Hippocampal formation (tissue), 2 donors: ENCODE data around the gene ANKS4B.

Experiments
- DNase-seq, 2 donors: peaks; one replicate each; lab custom pipeline; 2025; lab: John Stamatoyannopoulos, UW

Gene ANKS4B

DNA sequence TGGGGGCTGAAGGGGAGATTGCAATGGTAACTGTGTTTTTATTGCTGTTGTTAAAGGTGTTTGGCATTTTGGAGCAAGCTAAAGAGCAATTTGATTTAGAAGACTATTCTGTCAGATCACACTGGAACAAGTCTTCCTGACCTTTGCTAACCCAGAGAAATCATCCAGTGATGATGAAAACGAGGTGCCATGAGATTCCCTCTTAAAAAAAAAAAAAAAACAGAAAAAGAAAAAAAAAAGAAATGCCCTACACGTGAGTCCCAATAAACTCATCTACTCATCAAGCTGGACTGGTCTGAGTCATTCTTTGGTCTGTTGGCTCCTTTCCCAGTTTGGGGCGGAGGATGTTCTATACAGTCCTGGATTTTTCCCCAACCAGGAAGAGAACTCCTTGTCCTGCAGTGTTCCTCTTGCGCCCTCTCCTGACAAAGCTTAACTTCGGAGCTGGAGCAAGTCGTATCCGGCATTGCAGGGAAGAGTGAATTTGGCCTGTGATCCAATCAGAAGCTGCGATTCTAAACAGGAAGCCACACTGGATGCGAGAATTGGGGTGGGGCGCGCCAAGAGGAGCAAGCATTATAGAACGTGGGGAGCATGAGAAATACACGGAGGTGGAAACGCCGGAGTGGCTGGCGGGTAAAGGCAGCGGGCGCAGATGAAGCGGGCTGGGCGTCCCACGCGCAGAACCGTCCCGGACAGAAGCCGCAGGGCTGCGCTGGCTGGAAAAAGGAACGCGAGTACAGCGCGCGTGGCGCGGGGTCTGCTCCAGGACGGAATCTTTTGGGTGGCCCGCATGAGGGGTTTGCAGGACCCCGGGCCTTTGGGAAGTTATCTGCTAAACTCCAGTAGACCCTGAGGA, 67.0 kb downstream of the ANKS4B start:
- DNase-seq, result peak; percentile 85 to 92

- no peak for DNase-seq
These were observed 67.8 kb downstream of the ANKS4B start for GRCh38 chr16:21301168-21301894.

- DNase-seq, result no peak
These were observed 68.4 kb downstream of the ANKS4B start for GRCh38 chr16:21301895-21302291.

GRCh38 chr16:21302454-21302853, 69.0 kb downstream of the ANKS4B start:
- no peak for DNase-seq

DNA sequence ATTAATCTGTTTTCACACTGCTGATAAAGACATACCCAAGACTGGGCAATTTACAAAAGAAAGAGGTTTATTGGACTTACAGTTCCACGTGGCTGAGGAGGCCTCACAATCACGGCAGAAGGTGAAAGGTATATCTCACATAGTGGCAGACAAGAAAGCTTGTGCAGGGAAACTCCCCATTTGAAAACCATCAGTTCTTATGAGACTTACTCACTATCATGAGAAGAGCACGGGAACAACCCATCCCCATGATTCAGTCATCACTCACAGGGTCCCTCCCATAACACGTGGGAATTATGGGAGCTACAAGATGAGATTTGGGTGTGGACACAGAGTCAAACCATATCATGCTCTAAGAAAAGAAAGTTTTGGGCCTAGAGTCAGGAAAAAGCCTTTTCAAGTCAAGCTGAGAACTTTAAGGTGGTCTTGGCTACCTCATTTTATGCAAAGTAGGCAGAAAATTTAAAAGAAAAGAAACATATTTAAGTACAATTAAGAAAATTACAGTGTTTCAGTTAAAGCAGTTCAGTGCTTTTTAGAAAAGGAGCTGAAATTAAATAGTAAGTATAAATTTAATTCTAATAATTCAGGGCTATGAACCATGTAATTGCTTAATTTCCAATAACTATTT, 69.5 kb downstream of the ANKS4B start:
- DNase-seq, result no peak
